ENCODE data around the gene B9D2. TPM values are rescaled to one million over a fixed set of nuclear protein-coding genes. Genes with fewer than 3 reads are reported as not detected.

B9D2 gene
- polyA plus RNA-seq, 1 donor from 2014 or later = 15.9 TPM

DNA sequence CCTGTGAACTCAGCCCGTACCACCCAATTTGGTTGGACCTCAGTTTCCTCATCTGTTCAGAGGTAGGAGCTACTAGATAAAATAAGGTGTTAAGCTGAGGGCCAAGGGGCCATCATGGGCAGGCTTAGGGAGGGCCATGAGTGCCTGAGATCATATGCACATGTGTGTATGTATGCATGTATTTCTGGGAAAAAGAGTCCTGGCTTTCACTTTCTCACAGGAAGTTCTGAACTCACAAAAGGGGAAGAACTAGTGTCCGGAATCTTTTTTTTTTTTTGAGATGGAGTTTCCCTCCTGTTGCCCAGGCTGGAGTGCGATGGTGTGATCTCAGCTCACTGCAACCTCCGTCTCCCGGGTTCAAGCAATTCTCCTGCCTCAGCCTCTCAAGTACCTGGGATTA lies 29.2 kb downstream of the B9D2 start:
- H3K9me3 ChIP-seq (ENCODE audit: low read length) = no peaks in the 10 kb centered on the region

DNA sequence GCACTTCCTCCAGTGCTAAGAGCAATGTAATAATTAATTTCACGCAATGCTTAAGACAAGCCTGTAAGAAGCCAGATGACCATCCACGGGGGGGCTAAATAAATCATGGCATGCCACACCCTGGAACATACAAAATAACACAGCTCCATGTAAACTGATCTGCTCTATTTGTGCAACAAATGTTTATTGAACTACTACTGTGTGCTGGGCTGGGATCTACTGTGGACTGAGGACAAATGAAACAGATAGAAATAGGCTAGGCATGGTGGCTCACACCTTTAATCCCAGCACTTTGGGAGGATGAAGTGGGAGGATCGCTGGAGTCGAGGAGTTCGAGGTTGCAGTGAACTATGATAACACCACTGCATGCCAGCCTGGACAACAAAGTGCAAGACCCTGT lies 31.5 kb downstream of the B9D2 start:
- Histone ChIP-seq H3K4me3 (ENCODE audit: low read length) (no peak overlapping the region), H3K27me3 (ENCODE audit: insufficient read depth, low read depth, low read length) (no peaks in the 10 kb centered on the region), H3K9me2 (ENCODE audit: insufficient read depth, low read length) (no peaks in the 10 kb centered on the region), H3K36me3 (ENCODE audit: insufficient read depth, low read length) (no peaks in the 10 kb centered on the region), H3F3A (ENCODE audit: insufficient read depth, low read length, poor library complexity, severe bottlenecking) (no peaks in the 10 kb centered on the region), H3K27ac (ENCODE audit: low read length) (no peak overlapping the region), H3K4me2 (ENCODE audit: low read length) (no peak overlapping the region), H3K9ac (ENCODE audit: low read length) (no peak overlapping the region), H2AFZ (ENCODE audit: low read depth, low read length) (no peak overlapping the region), H3K79me2 (replicated peaks; ENCODE audit: insufficient read depth, low read length) (no peaks in the 10 kb centered on the region), H3K9me3 (ENCODE audit: low read length) (no peaks in the 10 kb centered on the region), H4K20me1 (ENCODE audit: insufficient read depth) (no peaks in the 10 kb centered on the region)
- TF ChIP-seq POLR2AphosphoS5 (IDR thresholded peaks at IDR 0.05) (no peak), RAD21 (conservative IDR thresholded peaks at IDR 0.05) (no peak), EP300 (conservative IDR thresholded peaks at IDR 0.05; ENCODE audit: poor library complexity, severe bottlenecking) (no peak), MXI1 (conservative IDR thresholded peaks at IDR 0.05; ENCODE audit: poor library complexity, severe bottlenecking) (no peak), EZH2 (IDR thresholded peaks at IDR 0.05; ENCODE audit: borderline replicate concordance, insufficient read depth, low read length, poor library complexity, severe bottlenecking) (no peak), SMC3 (conservative IDR thresholded peaks at IDR 0.05; ENCODE audit: poor library complexity) (no peak), TAF1 (IDR thresholded peaks at IDR 0.05; ENCODE audit: low read depth) (no peak)
- TF ChIP-seq, protein P1, sequence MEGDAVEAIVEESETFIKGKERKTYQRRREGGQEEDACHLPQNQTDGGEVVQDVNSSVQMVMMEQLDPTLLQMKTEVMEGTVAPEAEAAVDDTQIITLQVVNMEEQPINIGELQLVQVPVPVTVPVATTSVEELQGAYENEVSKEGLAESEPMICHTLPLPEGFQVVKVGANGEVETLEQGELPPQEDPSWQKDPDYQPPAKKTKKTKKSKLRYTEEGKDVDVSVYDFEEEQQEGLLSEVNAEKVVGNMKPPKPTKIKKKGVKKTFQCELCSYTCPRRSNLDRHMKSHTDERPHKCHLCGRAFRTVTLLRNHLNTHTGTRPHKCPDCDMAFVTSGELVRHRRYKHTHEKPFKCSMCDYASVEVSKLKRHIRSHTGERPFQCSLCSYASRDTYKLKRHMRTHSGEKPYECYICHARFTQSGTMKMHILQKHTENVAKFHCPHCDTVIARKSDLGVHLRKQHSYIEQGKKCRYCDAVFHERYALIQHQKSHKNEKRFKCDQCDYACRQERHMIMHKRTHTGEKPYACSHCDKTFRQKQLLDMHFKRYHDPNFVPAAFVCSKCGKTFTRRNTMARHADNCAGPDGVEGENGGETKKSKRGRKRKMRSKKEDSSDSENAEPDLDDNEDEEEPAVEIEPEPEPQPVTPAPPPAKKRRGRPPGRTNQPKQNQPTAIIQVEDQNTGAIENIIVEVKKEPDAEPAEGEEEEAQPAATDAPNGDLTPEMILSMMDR (IDR thresholded peaks at IDR 0.05; ENCODE audit: poor library complexity, severe bottlenecking) = no peak
- TF ChIP-seq, protein P2, sequence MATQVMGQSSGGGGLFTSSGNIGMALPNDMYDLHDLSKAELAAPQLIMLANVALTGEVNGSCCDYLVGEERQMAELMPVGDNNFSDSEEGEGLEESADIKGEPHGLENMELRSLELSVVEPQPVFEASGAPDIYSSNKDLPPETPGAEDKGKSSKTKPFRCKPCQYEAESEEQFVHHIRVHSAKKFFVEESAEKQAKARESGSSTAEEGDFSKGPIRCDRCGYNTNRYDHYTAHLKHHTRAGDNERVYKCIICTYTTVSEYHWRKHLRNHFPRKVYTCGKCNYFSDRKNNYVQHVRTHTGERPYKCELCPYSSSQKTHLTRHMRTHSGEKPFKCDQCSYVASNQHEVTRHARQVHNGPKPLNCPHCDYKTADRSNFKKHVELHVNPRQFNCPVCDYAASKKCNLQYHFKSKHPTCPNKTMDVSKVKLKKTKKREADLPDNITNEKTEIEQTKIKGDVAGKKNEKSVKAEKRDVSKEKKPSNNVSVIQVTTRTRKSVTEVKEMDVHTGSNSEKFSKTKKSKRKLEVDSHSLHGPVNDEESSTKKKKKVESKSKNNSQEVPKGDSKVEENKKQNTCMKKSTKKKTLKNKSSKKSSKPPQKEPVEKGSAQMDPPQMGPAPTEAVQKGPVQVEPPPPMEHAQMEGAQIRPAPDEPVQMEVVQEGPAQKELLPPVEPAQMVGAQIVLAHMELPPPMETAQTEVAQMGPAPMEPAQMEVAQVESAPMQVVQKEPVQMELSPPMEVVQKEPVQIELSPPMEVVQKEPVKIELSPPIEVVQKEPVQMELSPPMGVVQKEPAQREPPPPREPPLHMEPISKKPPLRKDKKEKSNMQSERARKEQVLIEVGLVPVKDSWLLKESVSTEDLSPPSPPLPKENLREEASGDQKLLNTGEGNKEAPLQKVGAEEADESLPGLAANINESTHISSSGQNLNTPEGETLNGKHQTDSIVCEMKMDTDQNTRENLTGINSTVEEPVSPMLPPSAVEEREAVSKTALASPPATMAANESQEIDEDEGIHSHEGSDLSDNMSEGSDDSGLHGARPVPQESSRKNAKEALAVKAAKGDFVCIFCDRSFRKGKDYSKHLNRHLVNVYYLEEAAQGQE (IDR thresholded peaks at IDR 0.05; ENCODE audit: borderline replicate concordance) = no peak

More for the DNA sequence above, 29.2 kb downstream of the B9D2 start:
- H3K9me2 ChIP-seq (ENCODE audit: insufficient read depth, low read length) = no peaks in the 10 kb centered on the region
- no peaks in the 10 kb centered on the region for H3F3A ChIP-seq (ENCODE audit: insufficient read depth, low read length, poor library complexity, severe bottlenecking)
- H2AFZ ChIP-seq (ENCODE audit: low read depth, low read length) = no peak overlapping the region
- H3K36me3 ChIP-seq (ENCODE audit: insufficient read depth, low read length) = no peaks in the 10 kb centered on the region
- no peaks in the 10 kb centered on the region for H3K27me3 ChIP-seq (ENCODE audit: insufficient read depth, low read depth, low read length)
- no peaks in the 10 kb centered on the region for H4K20me1 ChIP-seq (ENCODE audit: insufficient read depth)
- no peak overlapping the region for H3K4me3 ChIP-seq (ENCODE audit: low read length)
- H3K4me2 ChIP-seq (ENCODE audit: low read length) = no peak overlapping the region
- H3K79me2 ChIP-seq (replicated peaks; ENCODE audit: insufficient read depth, low read length) = no peaks in the 10 kb centered on the region
- H3K9ac ChIP-seq (ENCODE audit: low read length) = no peak overlapping the region
- TF ChIP-seq SMC3 (conservative IDR thresholded peaks at IDR 0.05; ENCODE audit: poor library complexity) (no peak), EP300 (conservative IDR thresholded peaks at IDR 0.05; ENCODE audit: poor library complexity, severe bottlenecking) (no peak), POLR2AphosphoS5 (IDR thresholded peaks at IDR 0.05) (no peak), MXI1 (conservative IDR thresholded peaks at IDR 0.05; ENCODE audit: poor library complexity, severe bottlenecking) (no peak)
- TF ChIP-seq, protein P2 (IDR thresholded peaks at IDR 0.05; ENCODE audit: borderline replicate concordance) = no peak
- no peak overlapping the region for H3K27ac ChIP-seq (ENCODE audit: low read length)
